ENCODE data around the gene WRNIP1. TPM values are rescaled to one million over a fixed set of nuclear protein-coding genes. Genes with fewer than 3 reads are reported as not detected.
A peak's percentile ranks its signal among the peaks of the same experiment; 100 is the strongest.

The WRNIP1 gene
- polyA plus RNA-seq, 2 donors, result 50.0 to 71.2 TPM

GRCh38 chr6:2767657-2768524 lies 2.7 kb downstream of the WRNIP1 start:
- H3K36me3 ChIP-seq (ENCODE audit: control insufficient read depth in 2 of 2, insufficient read depth in 2 of 2, low read length in 1 of 2), result peaks cover 0 to 8% of the 10 kb centered on the region in 2 donors
- H3K27me3 ChIP-seq (ENCODE audit: control insufficient read depth in 1 of 2, insufficient read depth in 2 of 2, low read length in 2 of 2), result no peaks in the 10 kb centered on the region
- H3K9me3 ChIP-seq (ENCODE audit: control insufficient read depth in 2 of 2, insufficient read depth in 1 of 2, low read depth in 1 of 2, low read length in 1 of 2), result no peaks in the 10 kb centered on the region
- WGBS, 2 donors, result 33 to 40% methylated on average over 9 of the region's 9 CpGs
- H3K27ac ChIP-seq (ENCODE audit: low read depth in 2 of 2, low read length in 1 of 2), result peak overlapping the region in 1 of 2 donors; percentile 17
- peaks cover 6 to 7% of the 10 kb centered on the region in 2 donors for H3K4me1 ChIP-seq (ENCODE audit: control insufficient read depth in 2 of 2, insufficient read depth in 2 of 2, low read length in 1 of 2)
- peak overlapping the region in 1 of 2 donors; percentile 94 for H3K4me3 ChIP-seq (ENCODE audit: low read depth in 1 of 2, low read length in 2 of 2)

GRCh38 chr6:2768696-2769095 lies 3.5 kb downstream of the WRNIP1 start:
- Histone ChIP-seq H3K9me3 (ENCODE audit: control insufficient read depth in 2 of 2, insufficient read depth in 1 of 2, low read depth in 1 of 2, low read length in 1 of 2) (no peaks in the 10 kb centered on the region), H3K4me1 (ENCODE audit: control insufficient read depth in 2 of 2, insufficient read depth in 2 of 2, low read length in 1 of 2) (peaks cover 6 to 7% of the 10 kb centered on the region in 2 donors), H3K27ac (ENCODE audit: low read depth in 2 of 2, low read length in 1 of 2) (no peak overlapping the region), H3K27me3 (ENCODE audit: control insufficient read depth in 1 of 2, insufficient read depth in 2 of 2, low read length in 2 of 2) (no peaks in the 10 kb centered on the region), H3K4me3 (ENCODE audit: low read depth in 1 of 2, low read length in 2 of 2) (no peak overlapping the region), H3K36me3 (ENCODE audit: control insufficient read depth in 2 of 2, insufficient read depth in 2 of 2, low read length in 1 of 2) (peaks cover 0 to 8% of the 10 kb centered on the region in 2 donors)
- WGBS, 2 donors, result 43 to 45% methylated on average over 6 of the region's 6 CpGs

GRCh38 chr6:2770171-2770570 lies 5.0 kb downstream of the WRNIP1 start:
- 63 to 65% methylated on average over 13 of the region's 13 CpGs for WGBS, 2 donors
- Histone ChIP-seq H3K27ac (ENCODE audit: low read depth in 2 of 2, low read length in 1 of 2) (peak overlapping the region in 1 of 2 donors; percentile 7), H3K4me3 (ENCODE audit: low read depth in 1 of 2, low read length in 2 of 2) (no peak overlapping the region), H3K9me3 (ENCODE audit: control insufficient read depth in 2 of 2, insufficient read depth in 1 of 2, low read depth in 1 of 2, low read length in 1 of 2) (no peaks in the 10 kb centered on the region), H3K27me3 (ENCODE audit: control insufficient read depth in 1 of 2, insufficient read depth in 2 of 2, low read length in 2 of 2) (no peaks in the 10 kb centered on the region), H3K4me1 (ENCODE audit: control insufficient read depth in 2 of 2, insufficient read depth in 2 of 2, low read length in 1 of 2) (peaks cover 6 to 7% of the 10 kb centered on the region in 2 donors), H3K36me3 (ENCODE audit: control insufficient read depth in 2 of 2, insufficient read depth in 2 of 2, low read length in 1 of 2) (peaks cover 0 to 13% of the 10 kb centered on the region in 2 donors)

GRCh38 chr6:2771079-2771478 lies 5.9 kb downstream of the WRNIP1 start:
- peaks cover 6 to 7% of the 10 kb centered on the region in 2 donors for H3K4me1 ChIP-seq (ENCODE audit: control insufficient read depth in 2 of 2, insufficient read depth in 2 of 2, low read length in 1 of 2)
- no peaks in the 10 kb centered on the region for H3K9me3 ChIP-seq (ENCODE audit: control insufficient read depth in 2 of 2, insufficient read depth in 1 of 2, low read depth in 1 of 2, low read length in 1 of 2)
- no peak overlapping the region for H3K4me3 ChIP-seq (ENCODE audit: low read depth in 1 of 2, low read length in 2 of 2)
- no peaks in the 10 kb centered on the region for H3K27me3 ChIP-seq (ENCODE audit: control insufficient read depth in 1 of 2, insufficient read depth in 2 of 2, low read length in 2 of 2)
- peaks cover 0 to 13% of the 10 kb centered on the region in 2 donors for H3K36me3 ChIP-seq (ENCODE audit: control insufficient read depth in 2 of 2, insufficient read depth in 2 of 2, low read length in 1 of 2)
- 86 to 90% methylated on average over 4 of the region's 4 CpGs for WGBS, 2 donors
- H3K27ac ChIP-seq (ENCODE audit: low read depth in 2 of 2, low read length in 1 of 2), result no peak overlapping the region

GRCh38 chr6:2772840-2773239 lies 7.6 kb downstream of the WRNIP1 start:
- H3K4me3 ChIP-seq (ENCODE audit: low read depth in 1 of 2, low read length in 2 of 2), result no peak overlapping the region
- peaks cover 0 to 13% of the 10 kb centered on the region in 2 donors for H3K36me3 ChIP-seq (ENCODE audit: control insufficient read depth in 2 of 2, insufficient read depth in 2 of 2, low read length in 1 of 2)
- 81 to 89% methylated on average over 3 of the region's 3 CpGs for WGBS, 2 donors

GRCh38 chr6:2773449-2773848 lies 8.3 kb downstream of the WRNIP1 start:
- H3K4me3 ChIP-seq (ENCODE audit: low read depth in 1 of 2, low read length in 2 of 2), result no peak overlapping the region
- no peak overlapping the region for H3K27ac ChIP-seq (ENCODE audit: low read depth in 2 of 2, low read length in 1 of 2)
- WGBS, 2 donors, result 77 to 80% methylated on average over 3 of the region's 3 CpGs
- peaks cover 0 to 11% of the 10 kb centered on the region in 2 donors for H3K36me3 ChIP-seq (ENCODE audit: control insufficient read depth in 2 of 2, insufficient read depth in 2 of 2, low read length in 1 of 2)
- peaks cover 0 to 5% of the 10 kb centered on the region in 2 donors for H3K4me1 ChIP-seq (ENCODE audit: control insufficient read depth in 2 of 2, insufficient read depth in 2 of 2, low read length in 1 of 2)
- H3K27me3 ChIP-seq (ENCODE audit: control insufficient read depth in 1 of 2, insufficient read depth in 2 of 2, low read length in 2 of 2), result no peaks in the 10 kb centered on the region
- H3K9me3 ChIP-seq (ENCODE audit: control insufficient read depth in 2 of 2, insufficient read depth in 1 of 2, low read depth in 1 of 2, low read length in 1 of 2), result no peaks in the 10 kb centered on the region

More at GRCh38 chr6:2772840-2773239, 7.6 kb downstream of the WRNIP1 start:
- H3K4me1 ChIP-seq (ENCODE audit: control insufficient read depth in 2 of 2, insufficient read depth in 2 of 2, low read length in 1 of 2), result peaks cover 3 to 5% of the 10 kb centered on the region in 2 donors
- H3K27ac ChIP-seq (ENCODE audit: low read depth in 2 of 2, low read length in 1 of 2), result no peak overlapping the region
- no peaks in the 10 kb centered on the region for H3K9me3 ChIP-seq (ENCODE audit: control insufficient read depth in 2 of 2, insufficient read depth in 1 of 2, low read depth in 1 of 2, low read length in 1 of 2)
- no peaks in the 10 kb centered on the region for H3K27me3 ChIP-seq (ENCODE audit: control insufficient read depth in 1 of 2, insufficient read depth in 2 of 2, low read length in 2 of 2)

- peaks cover 6 to 17% of the 10 kb centered on the region in 2 donors for H3K36me3 ChIP-seq (ENCODE audit: control insufficient read depth in 2 of 2, insufficient read depth in 2 of 2, low read length in 1 of 2)
Observed at GRCh38 chr6:2775003-2775402, 9.8 kb downstream of the WRNIP1 start.

GRCh38 chr6:2777249-2777648 lies 12.1 kb downstream of the WRNIP1 start:
- Histone ChIP-seq H3K4me3 (ENCODE audit: low read depth in 1 of 2, low read length in 2 of 2) (no peak overlapping the region), H3K4me1 (ENCODE audit: control insufficient read depth in 2 of 2, insufficient read depth in 2 of 2, low read length in 1 of 2) (no peaks in the 10 kb centered on the region), H3K27me3 (ENCODE audit: control insufficient read depth in 1 of 2, insufficient read depth in 2 of 2, low read length in 2 of 2) (no peaks in the 10 kb centered on the region), H3K9me3 (ENCODE audit: control insufficient read depth in 2 of 2, insufficient read depth in 1 of 2, low read depth in 1 of 2, low read length in 1 of 2) (no peaks in the 10 kb centered on the region), H3K27ac (ENCODE audit: low read depth in 2 of 2, low read length in 1 of 2) (no peak overlapping the region), H3K36me3 (ENCODE audit: control insufficient read depth in 2 of 2, insufficient read depth in 2 of 2, low read length in 1 of 2) (peaks cover 16 to 21% of the 10 kb centered on the region in 2 donors)
- 87 to 92% methylated on average over 3 of the region's 3 CpGs for WGBS, 2 donors

More at GRCh38 chr6:2775003-2775402, 9.8 kb downstream of the WRNIP1 start:
- peaks cover 0 to 5% of the 10 kb centered on the region in 2 donors for H3K4me1 ChIP-seq (ENCODE audit: control insufficient read depth in 2 of 2, insufficient read depth in 2 of 2, low read length in 1 of 2)
- 80 to 87% methylated on average over 1 of the region's 1 CpG for WGBS, 2 donors
- H3K9me3 ChIP-seq (ENCODE audit: control insufficient read depth in 2 of 2, insufficient read depth in 1 of 2, low read depth in 1 of 2, low read length in 1 of 2), result no peaks in the 10 kb centered on the region
- no peak overlapping the region for H3K4me3 ChIP-seq (ENCODE audit: low read depth in 1 of 2, low read length in 2 of 2)
- no peak overlapping the region for H3K27ac ChIP-seq (ENCODE audit: low read depth in 2 of 2, low read length in 1 of 2)
- H3K27me3 ChIP-seq (ENCODE audit: control insufficient read depth in 1 of 2, insufficient read depth in 2 of 2, low read length in 2 of 2), result no peaks in the 10 kb centered on the region

GRCh38 chr6:2780102-2780737 lies 15.0 kb downstream of the WRNIP1 start:
- no peaks in the 10 kb centered on the region for H3K4me1 ChIP-seq (ENCODE audit: control insufficient read depth in 2 of 2, insufficient read depth in 2 of 2, low read length in 1 of 2)
- no peak overlapping the region for H3K4me3 ChIP-seq (ENCODE audit: low read depth in 1 of 2, low read length in 2 of 2)
- H3K36me3 ChIP-seq (ENCODE audit: control insufficient read depth in 2 of 2, insufficient read depth in 2 of 2, low read length in 1 of 2), result peaks cover 17 to 32% of the 10 kb centered on the region in 2 donors
- no peaks in the 10 kb centered on the region for H3K9me3 ChIP-seq (ENCODE audit: control insufficient read depth in 2 of 2, insufficient read depth in 1 of 2, low read depth in 1 of 2, low read length in 1 of 2)
- no peak overlapping the region for H3K27ac ChIP-seq (ENCODE audit: low read depth in 2 of 2, low read length in 1 of 2)
- H3K27me3 ChIP-seq (ENCODE audit: control insufficient read depth in 1 of 2, insufficient read depth in 2 of 2, low read length in 2 of 2), result no peaks in the 10 kb centered on the region
- WGBS, 2 donors, result 91 to 92% methylated on average over 9 of the region's 9 CpGs
